ENCODE results near the gene C3orf70.

The C3orf70 gene

DNA sequence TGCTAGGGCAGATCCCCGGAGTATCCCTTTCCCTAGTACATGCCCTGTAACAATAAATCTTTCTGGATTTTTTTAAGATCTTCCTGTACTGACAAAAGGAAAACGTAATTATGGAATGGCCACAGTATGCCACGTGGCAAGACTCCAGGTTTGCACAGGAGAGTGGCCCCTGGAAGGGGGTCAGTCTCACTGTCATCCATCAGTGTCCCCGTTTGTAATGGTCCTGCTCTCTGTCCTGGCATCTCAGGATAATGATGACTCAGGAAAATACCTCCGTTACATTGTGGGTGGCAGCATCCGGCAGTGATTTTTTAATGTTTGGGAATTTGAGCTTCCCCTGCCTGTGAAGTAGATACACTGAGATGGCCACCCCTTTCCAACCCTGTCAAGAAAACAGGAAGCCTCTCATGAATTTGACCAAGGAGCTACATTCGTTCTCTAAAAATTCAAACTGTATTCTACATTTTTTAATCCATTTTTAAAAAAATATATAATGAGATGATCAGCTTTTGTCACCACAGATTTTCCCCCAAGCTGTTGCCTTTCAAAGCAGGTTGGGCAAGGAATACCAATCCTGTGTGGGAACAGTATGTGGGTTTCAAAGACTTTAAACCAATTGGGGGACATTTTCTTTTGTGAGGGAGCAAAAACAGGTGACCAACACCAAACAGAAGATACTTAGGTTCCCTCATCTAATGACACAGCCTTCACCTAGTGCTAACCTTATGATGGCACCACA lies 110.4 kb downstream of the C3orf70 start:
- DNase-seq, result no peak

DNA sequence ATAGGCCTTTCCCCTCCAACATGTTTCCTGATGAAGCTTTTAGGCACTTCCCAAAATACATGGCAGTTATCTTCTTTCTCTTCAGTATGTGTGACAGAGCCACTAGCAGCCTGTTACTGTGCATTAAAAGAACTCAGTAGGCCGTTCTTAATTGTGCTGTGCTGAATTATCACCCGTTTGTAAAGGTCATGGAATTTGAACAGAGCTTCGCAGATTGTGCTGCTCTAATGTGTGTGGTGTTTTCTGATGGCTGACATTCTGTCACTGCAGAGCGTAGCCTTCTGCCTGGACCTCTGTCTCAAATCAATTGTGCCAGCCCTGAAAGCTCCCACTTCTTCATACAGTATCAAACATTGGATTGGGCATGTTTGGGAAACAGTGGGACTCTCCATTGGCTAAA lies 111.3 kb downstream of the C3orf70 start:
- no peak for DNase-seq

DNA sequence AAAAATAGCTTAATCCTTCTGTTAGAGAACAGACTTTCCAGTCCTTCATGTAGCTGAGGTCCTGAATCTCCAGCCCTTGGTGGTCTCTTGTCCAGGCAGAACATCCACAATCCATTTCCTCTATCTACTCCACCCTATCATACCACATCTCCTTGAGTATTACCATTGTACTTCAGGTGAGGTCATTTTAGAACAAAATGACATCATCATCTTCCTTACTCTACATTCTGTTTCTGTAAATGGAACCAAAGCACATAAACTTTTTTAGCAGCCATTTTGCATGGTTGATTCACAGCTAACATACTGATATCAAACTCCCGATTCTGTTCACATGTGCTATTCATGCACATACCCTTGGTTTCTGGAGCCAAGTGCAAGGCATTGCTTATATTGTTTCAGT lies 112.4 kb downstream of the C3orf70 start:
- no peak for DNase-seq

DNA sequence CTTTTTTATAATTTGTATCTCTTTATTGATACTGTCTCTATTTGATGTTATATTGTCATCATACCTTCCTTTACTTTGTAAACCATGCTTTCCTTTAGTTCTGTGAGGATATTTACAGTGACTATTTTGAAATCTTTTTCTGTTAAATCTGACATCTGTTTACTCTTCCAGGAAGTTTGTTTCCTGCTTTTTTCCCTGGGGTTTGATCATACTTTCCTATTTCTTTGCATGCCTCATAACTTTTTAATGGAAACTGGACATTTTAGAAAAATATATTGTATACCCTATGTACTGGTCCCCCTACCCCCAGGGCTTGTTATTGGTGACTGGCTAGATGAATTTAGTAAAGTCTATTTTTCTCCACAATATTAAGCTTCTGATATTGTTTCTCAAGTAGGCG lies 115.1 kb downstream of the C3orf70 start:
- DNase-seq, result no peak

DNA sequence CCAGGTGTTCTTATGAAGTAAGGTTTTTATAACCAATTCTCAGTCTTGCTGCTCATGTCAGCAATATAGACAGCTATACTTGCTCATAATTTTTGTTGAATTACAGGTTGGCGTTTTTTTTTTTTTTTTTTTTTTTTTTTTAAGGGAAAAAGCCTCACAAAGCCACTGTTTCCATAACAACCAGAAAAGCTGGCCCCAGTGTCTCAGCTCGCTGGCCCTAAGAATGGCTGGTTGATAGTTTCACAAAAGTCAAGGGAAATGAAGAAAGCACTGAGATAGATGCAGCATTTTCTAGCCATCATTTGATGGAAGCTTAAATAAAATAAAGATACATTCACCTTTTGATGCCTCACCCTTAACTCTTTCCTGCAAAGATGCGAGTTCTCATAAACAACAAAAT lies 121.9 kb downstream of the C3orf70 start:
- DNase-seq, result no peak

DNA sequence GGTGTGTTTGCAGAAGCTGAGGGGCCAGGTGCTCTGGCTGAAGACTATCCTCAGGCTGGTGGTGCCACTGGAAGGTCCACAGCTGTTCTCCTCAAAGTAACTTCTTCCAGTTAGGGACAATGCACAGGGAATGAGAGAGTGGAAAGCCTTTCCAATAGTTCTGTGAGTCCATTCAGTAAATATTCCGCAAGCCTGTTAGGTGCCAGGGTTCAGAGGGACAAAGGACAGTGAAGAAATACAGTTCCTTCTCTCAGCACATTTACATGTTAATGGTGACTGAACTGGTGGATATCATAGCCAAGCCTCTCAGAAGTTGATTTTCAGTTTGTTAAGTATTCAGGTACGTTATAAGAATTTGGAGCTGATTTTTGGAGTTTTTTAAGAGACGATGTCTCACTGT lies 122.5 kb downstream of the C3orf70 start:
- DNase-seq, result no peak

DNA sequence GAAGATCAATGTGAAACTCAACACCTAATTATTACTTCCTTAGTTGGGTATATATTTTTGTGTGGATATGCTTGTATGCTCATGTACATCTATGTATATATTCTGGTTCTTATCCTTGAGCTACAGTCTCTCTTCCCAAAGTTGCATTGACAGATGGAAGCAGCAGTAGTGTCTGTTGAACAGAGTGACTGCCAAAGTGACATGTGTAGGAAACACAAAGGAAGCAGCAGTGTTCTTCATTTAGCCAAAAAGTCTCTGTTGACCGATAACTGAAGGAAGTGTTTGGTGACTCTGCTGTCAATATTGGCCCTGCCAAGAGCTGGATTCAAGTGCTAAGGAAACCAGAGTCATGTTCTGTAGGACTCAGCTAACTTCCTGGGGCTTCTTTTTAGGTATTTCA lies 123.8 kb downstream of the C3orf70 start:
- no peak for DNase-seq

DNA sequence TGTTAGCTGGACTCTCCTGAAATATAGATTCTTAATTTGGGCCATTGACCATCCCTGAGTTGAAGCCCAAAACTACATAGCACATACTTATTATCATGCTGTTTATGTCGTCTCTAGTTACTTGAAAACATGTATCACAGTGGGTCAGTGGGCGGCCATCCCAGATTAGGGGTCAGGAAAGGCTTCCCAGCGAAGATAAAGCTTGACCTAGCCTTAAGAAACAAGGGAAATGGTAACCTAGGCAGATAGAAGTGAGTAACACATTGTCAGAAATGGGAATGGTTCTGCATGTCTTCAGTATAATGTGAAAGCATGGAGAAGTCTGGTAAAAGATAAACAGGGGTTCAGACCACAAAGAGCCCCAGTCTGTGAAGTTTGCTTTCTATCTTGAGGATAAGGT lies 124.7 kb downstream of the C3orf70 start:
- DNase-seq, result no peak
